Measurements from ENCODE around the gene APOB. TPM values are rescaled to one million over a fixed set of nuclear protein-coding genes. Genes with fewer than 3 reads are reported as not detected.

Gene APOB
- polyA plus RNA-seq (2013, experiment 1 of 2; ENCODE audit: insufficient read length), result 0.01 TPM
- polyA plus RNA-seq (2013, experiment 2 of 2; ENCODE audit: insufficient read length), result not detected

- DNase-seq, result no peak
Measured at GRCh38 chr2:21043744-21044532, at the start of gene APOB. APOB (minus strand) TSS chr2:21044073; CDS start chr2:21043945, 128 bp downstream.

GRCh38 chr2:21092308-21092869 lies 48.5 kb upstream of the APOB start:
- DNase-seq, result no peak

- DNase-seq, result no peak
Measured at GRCh38 chr2:21084401-21084800, 40.5 kb upstream of the APOB start.

GRCh38 chr2:21083482-21083881 lies 39.6 kb upstream of the APOB start:
- no peak for DNase-seq

GRCh38 chr2:21078296-21078695 lies 34.4 kb upstream of the APOB start:
- DNase-seq, result no peak

GRCh38 chr2:21072477-21073242 lies 28.8 kb upstream of the APOB start:
- DNase-seq, result no peak

- DNase-seq, result no peak
Measured at GRCh38 chr2:21070341-21071257, 26.7 kb upstream of the APOB start.

- DNase-seq, result no peak
Measured at GRCh38 chr2:21069746-21070340, 26.0 kb upstream of the APOB start.

- no peak for DNase-seq
Measured at GRCh38 chr2:21067859-21068537, 24.1 kb upstream of the APOB start.

- no peak for DNase-seq
Measured at GRCh38 chr2:21067125-21067524, 23.3 kb upstream of the APOB start.

GRCh38 chr2:21059885-21060610 lies 16.2 kb upstream of the APOB start:
- no peak for DNase-seq

- no peak for DNase-seq
Measured at GRCh38 chr2:21057097-21057496, 13.2 kb upstream of the APOB start.

- no peak for DNase-seq
Measured at GRCh38 chr2:21055879-21056790, 12.3 kb upstream of the APOB start.

GRCh38 chr2:21055451-21055850 lies 11.6 kb upstream of the APOB start:
- no peak for DNase-seq

- no peak for DNase-seq
Measured at GRCh38 chr2:21054011-21054410, 10.1 kb upstream of the APOB start.

- no peak for DNase-seq
Measured at GRCh38 chr2:21052044-21052443, 8.2 kb upstream of the APOB start.

- no peak for DNase-seq
Measured at GRCh38 chr2:21050164-21050563, 6.3 kb upstream of the APOB start.

GRCh38 chr2:21047141-21048009 lies 3.5 kb upstream of the APOB start:
- DNase-seq, result peak; percentile 19
